Left kidney (tissue), 2 donors: ENCODE results near the gene TXLNB. TPM values are rescaled to one million over a fixed set of nuclear protein-coding genes. Genes with fewer than 3 reads are reported as not detected.
"Not testable (repeated sequence)": the region's sequence is repeated elsewhere in the genome, so short reads cannot be mapped to it uniquely, and the experiment has no call there.

ENCODE experiments used
- DNase-seq: peaks from one replicate; pipeline ENCODE4 v3.0.0-alpha.2; 2013
- polyA plus RNA-seq: library from polyadenylated mRNA; unstranded; fragments of 120-200 nt; gene quantifications from one replicate; pipeline ENCODE4 v1.2.1, GENCODE V29; 2013; ENCODE audit not compliant: insufficient read length

Gene TXLNB
- polyA plus RNA-seq, 1 donor: 2.7 TPM

DNA sequence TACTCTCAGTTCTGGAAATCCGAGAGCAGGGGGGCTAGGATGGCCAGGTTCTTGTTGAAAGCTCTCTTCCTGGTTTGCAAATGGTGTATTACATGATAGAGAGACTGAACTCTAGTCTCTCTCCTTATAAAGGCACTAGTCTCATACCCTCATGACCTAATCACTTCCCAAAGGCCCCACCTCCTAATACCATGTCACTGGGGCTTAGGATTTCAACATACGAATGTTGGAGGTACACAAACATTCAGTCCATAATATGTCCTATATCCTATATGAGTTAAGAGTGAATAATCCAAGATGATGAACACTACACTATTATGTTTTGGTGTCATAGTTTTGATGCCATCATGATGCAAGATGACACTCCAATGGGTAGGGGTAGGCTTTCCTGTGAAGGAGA is 20.0 kb upstream of the TXLNB start:
- DNase-seq: no peak

DNA sequence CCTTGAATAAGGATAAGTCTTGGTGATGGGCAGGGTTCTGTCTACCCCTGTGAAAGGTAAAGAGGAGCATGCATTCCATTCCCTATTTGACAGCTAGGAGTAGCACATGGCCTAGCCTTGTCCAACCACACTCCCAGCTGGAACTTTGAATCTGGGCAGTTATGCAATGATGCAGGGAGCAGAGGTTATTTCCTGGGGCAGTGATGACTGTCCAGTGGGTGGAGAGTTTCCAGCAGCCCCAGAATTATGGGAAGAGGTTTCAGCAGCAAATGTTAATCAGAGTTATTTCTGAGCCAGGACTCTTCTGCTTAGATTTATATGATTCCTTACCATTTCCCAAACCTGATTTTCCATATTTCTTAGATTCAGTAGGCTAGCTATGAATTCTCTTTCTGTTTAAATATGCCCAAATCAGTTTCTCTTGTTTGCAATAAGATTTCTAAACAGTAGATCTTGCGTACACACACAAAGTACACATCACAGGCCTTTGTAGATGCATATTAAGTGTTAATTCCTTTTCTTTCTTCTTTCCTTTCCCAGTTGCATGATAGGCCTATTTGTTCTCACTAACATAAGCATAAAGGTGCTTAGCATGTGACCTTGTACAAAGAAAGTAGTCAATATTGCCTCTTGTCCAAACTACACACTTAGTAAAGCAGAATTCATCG is 17.3 kb upstream of the TXLNB start:
- DNase-seq: no peak

DNA sequence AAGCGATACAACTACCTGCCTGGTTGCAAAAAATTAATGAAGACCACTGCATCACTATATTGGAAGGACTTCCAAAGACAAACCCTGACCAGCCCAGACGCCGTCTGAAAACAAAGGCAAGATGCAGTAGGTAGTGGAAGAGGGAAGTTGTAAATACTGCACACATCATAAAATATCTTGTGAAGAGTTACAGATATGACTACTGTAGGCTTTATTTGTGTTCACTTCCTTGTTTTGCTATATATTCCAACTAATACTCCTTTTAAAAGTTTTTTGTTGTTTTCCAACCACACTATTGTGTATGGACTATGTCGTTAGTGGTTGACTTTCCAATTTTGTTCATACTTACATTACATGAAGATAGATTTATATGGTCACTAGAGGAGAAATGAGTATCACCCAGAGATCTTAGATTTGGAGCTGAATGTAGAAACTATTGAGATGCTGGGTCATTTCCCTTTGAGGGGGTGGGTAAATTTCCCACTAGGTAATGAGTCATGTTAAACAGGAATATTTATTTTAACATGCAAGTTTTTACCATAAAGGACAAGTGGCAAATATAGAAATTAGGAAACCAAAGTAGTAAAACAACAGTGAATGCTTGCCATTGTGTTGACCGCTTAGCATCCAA is 16.6 kb upstream of the TXLNB start:
- DNase-seq: no peak

DNA sequence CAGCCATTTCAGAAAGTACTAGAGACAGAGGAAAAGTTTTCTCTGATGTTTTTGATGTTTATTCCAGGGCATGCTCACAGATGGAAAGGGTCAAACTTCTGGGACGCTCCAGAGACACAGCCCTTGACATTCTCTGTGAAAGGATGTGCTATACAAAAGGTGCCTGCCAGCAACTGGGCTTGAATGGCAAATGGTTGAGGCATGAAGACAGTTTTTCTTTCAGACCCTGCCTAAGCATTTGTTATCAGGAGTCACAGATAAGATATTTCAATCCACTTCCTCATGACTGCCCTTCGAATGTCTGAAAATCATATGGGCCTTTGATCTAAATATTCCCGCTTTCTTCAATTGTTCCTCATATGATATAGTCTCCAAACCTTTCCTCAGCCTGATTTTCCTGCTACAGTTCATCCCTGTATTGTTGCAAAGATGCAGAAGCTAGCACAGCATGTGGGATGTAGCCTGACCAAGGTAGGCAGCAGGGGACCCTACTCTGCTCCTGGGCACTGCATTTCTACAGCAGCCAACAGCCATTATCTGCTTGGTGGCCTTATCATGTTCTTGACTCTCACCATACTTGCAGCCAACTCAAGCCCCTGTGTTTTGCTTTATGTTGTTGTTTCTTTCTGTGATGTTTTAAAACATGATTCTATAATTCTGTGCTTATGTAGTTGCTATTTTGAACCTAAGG is 14.6 kb upstream of the TXLNB start:
- no peak for DNase-seq

DNA sequence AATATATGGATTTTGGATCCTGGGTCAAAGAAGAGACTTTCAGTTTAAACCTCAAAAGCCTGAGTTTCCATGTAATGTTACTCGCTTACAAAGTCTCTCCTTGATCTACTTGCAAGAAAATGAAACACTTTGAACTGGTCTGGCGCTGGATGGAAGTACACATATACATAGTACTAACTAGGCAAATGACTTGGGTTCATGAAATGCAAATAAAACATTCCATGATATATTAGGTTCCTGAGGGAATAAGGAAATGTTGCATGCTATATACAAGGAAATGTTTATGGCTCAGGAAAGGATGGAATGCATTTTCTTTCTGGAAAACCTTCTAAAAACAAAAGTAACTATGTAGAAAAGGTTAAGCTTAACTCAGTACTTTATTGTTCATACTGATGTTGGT is 11.4 kb upstream of the TXLNB start:
- DNase-seq: no peak

DNA sequence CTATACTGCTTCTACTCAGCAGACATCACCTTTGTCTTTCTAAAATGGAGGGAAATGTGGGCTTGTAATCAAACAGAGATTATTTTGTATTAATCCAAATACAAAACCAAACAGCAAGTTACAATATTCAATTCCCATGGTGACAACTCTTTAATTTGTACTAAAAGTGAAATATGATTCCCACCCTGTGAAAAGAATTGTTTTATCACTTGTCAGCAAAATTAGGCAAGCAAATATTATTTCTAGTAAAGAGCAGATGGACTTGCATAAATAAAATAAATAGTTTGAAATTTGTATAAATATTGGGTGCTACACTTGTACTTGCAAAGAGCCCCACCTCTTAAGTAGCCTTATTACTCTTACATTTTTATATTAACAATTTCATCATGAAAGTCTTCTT is 6.1 kb upstream of the TXLNB start:
- DNase-seq: no peak

DNA sequence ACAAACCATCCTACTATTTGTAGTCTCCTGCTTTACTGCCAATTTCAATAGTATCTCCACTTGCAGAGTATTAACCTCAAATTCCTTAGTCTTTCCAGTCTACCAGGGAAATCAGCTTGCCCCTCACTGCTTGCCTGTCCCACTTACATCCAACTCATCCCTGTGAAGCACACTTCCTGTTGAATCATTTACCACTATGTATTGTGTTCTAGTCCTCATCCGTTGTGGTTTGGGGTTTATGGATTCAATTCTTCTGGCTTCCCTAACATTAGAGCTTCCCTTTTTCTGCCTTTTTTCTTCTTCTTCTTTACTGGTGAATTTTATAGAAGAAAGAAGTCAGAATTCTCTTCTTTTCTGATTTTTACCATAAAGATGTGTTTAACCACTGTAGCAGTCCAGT is 5.1 kb upstream of the TXLNB start:
- no peak for DNase-seq

DNA sequence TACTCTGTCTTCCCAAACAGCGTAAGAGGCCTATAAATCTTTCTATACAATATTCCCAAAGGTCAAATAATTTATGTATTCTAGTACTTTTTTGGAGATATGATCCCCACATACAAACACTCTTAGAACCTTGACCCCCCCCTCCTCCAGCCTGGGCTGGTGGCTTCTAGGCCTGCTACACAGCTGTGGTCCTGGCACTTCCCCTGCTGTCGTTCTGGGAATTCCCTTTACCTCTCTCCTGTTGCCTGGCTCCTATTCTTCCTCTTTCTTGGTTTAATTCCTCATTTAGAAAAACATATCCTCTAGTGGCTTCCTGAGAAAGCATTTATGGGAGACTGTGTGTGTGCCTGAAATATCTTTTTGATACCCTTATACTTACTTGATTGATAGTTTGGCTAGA is 4.1 kb upstream of the TXLNB start:
- no peak for DNase-seq

DNA sequence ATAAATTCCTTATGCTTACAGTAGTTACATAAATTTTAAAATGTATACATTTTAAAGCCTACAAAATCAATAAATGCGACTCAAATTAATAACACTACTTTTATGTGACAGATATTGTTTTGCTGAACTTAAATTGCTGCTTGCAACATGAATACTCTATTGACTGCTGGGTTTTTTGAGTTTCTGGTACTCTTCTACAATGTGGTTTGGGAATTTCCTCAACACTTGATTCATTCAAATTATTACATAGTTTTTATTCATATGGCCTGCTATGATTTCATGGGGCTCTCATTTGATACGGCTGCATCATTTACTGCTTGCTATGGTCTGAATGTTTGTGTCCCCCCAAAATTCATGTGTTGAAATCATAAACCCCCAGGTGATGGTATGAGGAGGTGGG is 2.3 kb upstream of the TXLNB start:
- DNase-seq: no peak

DNA sequence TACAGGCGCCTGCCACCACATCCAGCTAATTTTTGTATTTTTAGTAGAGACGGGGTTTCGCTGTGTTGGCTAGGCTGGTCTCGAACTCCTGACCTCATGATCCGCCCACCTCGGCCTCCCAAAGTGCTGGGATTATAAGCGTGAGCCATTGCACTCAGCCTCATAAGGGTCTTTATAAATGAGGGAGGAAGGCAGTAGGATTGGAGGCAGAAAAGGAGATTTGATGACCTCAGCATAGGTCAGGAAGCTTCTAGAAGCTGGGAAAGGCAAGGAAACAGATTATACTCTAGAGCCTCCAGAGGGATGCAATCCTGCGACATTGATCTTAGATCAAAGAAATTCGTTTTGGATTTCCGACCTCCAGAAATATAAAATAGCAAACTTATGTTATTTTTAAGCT is 1.4 kb upstream of the TXLNB start:
- not testable (repeated sequence) for DNase-seq

DNA sequence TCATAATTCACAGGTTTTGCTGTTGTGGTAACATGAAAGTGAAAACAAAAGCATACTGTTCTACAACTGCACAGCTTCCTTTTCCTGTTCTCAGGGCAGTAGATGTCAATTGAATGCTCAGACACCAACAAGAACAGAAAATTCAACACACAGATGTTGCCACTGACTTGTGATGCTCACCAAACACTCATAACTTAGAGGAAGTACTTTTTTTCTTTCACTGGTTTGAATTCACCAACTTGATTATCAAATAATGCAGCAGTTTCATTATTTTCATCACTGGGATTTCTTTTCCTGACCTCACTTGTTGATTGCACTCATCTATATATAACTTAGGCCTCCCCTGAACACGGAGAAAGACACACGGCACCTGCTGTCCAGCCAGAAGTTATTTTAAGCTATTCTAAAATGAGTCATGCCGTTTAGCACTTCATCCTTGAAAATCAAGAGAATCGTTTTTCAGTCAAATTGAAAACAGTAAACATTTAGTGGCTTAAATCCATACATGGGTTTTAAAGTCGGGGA is 949 bp downstream of the TXLNB start:
- DNase-seq: peak; percentile 15

DNA sequence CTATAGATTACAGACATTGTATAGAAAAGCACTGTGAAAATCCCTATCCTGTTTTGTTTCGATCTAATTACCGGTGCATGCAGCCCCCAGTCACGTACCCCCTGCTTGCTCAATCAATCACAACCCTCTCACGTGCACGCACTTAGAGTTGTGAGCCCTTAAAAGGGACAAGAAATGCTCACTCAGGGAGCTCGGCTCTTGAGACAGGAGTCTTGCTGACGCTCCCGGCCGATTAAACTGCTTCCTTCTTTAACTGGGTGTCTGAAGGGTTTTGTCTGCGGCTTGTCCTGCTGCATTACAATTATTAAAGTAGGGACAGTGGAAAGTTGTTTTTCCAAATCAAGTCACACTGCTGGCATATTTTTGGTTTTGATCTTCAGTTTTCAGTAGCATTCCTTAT is 2.6 kb downstream of the TXLNB start:
- no peak for DNase-seq

DNA sequence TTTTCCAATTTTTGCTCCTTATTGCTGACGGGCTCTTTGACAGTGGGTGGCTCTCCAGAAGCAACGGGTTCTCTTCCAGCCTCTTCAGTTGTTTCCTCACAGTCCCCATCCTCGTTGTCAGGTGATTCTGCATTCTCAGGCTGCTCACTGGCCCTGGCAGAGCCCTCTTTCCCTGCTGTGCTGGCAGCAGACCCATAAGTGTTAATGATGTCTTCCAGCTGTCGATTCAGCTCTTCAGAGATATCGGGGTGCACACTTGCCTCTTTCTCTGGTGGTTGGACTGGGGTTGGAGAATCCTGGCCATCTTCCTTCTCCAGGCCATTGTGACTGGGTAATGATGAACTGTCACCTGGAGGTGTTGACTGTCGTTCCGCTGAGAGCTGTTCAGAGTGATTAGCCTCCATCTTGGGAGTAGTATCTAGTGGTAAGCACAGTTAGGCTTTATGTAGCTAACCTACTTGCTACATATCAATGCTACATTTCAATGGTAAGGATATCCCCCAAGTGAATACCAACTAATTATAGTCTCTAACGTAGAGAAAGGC is 3.2 kb downstream of the TXLNB start:
- no peak for DNase-seq

DNA sequence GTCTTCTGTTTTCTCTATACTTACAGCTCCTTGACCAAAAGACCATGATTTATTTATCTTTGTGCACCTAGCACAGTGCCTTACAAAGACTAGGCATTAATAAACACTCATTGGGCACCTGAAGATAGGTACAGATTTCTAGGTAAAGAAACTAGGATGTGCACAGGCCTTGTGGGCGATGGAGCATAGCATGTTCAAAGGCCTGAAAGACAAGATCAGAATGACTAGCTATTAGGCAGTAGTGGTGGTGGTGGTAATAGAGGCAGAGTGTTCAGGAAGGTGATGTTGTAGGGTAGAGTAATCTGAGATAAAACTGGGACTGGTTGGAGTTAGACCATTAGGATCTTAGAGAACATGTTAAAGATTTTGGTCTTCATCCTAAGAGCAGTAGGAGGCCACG is 3.9 kb downstream of the TXLNB start:
- DNase-seq: no peak

DNA sequence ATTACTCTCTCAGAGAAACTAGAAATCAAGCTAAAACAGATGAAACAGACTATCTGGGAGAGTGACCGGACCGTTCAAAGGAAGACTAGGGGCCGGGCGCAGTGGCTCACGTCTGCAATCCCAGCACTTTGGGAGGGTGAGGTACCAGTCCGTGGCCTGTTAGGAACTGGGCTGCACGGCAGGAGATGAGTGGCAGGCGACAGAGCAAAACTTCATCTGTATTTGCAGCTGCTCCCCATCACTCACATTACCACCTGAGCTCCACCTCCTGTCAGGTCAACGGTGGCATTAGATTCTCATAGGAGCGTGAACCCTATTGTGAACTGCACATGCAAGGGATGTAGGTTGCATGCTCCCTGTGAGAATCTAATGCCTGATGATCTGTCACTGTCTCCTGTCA is 5.4 kb downstream of the TXLNB start:
- DNase-seq: not testable (repeated sequence)

DNA sequence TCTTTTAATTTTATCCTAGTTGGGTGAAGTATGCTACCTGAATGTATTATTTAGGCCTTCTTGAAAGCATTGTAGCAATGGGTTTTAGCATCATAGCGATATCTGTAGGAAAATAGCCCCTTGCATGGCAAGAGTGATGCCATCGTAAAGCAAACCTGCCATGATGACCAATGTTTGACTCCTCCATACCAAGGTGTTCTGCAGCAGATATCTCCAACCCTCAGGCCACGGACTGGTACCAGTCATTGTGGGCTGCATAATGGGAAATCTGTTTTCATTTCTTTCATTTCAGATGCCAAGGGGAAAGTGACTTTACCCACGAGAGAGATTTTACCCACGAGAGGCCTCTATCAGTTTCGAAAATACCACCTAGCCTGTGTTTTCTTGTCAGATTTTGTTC is 6.2 kb downstream of the TXLNB start:
- no peak for DNase-seq

DNA sequence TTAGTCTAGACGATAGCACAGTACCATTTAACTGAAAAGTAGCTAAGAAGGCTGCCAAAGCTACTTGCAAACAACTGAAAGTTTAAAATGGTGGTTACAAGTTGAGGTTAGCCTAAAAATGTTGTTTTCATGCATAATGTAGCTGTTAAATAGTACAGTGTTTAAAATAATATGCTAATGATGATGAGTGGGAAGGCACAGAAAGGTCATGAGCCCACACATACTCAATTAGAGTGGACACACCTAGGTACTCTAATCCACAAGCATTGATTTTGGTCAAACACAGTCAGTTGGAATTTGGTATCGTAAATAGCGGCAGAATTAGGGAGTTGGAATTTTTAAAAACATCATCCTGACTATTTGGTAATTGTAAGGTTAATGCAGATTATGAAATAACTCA is 7.0 kb downstream of the TXLNB start:
- no peak for DNase-seq

DNA sequence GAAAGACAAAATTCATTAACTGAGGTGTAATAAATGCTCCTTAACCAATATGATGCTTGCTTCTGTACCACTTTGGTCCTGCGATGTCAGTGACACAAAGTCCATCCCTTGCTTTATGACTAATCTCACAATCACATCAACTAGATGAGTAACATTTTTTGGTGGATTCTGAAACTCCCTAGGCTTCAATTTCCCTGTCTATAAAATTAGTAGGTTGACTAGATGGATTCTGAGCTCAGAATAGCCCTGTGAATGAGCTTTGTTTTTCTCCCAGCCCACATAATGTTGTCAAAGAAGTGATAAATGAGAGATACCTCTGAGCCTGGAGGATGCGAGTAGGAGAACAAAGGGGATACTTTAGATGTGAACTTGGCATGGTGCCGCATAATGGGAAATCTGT is 9.1 kb downstream of the TXLNB start:
- DNase-seq: no peak

DNA sequence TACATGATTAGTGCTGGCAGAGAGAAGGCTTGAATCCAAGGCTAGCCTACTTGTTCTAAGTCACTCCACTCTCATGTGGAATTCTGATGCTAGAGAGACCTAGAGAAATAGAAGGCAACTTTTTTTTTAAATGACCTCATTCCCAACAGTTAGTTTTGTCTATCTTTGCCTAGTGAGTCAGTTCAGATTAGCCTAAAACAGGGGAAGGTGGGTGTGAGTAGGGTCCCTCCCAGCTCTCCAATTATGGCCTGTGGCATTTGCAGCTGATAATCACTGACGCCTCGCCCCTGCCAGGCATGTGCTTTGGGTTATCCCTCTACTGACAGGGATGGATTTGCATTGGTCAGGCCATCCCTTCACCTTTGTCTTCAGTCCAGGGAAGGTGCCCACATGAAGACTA is 13.6 kb downstream of the TXLNB start:
- DNase-seq: no peak

DNA sequence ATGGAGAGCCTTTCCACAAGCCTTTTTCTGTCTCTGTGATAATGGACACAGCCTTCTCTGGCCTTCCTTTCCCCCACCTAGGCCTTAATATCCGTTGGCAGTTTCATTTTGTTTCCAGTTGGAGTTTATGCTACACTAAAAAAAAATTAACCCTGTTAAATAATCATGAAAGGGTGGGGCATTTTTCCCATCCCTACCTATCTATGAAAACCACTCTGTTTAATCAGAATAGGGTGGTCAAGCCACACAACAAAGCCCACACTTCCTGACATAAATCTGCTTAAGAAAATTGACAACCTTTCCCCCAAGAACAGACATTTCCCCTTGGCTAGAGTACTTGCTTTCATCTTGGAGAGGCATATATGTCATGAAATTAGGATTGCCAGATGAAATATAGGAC is 14.2 kb downstream of the TXLNB start:
- DNase-seq: no peak

DNA sequence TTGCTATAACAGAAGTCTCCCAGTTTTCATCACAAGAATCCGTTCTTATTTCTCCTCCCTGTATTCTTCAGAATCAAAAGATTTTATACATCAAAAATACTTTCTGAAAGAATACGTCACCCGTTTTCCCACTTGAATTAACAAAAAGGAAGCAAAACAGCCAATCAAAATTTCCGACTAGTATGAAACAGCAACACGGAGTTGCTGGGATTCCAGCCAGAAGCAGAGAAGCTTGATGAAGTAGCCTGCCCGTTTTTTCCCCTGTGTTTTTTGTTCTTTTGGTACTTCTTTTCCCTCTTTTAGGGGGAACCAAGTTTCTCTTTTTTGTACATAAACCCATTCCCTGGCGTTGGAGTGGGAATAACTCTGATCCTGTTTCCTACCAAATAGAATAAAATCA is 14.6 kb downstream of the TXLNB start:
- no peak for DNase-seq

DNA sequence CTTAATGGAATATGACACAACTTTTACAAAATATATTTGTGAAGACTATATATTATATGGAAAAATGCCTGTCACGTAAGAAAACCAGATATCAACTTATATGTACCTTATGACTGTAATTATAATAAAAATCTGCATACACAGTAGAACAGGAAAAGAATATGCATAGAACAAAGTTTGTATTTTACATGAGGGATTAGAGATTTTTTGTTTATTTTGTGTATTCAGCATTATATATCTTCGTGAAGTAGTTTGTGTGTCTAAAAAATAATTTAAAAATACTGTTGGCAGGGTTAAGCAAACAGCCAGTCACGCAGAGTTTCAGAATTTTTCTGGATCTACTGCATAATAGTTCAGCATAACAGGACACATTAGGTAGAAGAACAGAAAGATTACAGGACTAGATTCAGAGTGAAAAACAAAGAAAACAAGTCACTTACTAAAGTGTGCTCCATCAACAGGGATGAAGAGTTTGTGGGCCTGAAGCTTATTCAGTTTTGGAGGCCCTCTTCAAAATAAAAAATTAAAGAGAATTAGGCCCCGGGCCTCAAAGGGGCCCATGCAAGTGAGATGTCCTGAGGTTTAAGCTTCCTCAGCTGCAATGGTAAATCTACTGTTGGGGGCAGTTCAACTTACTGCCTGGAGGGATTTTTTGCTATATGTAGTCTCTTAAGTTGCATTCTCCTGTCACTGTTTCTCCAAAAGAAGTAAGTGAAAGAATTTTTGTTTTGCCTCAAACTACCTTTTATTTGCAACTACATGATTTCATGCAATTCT is 16.3 kb downstream of the TXLNB start:
- DNase-seq: no peak

DNA sequence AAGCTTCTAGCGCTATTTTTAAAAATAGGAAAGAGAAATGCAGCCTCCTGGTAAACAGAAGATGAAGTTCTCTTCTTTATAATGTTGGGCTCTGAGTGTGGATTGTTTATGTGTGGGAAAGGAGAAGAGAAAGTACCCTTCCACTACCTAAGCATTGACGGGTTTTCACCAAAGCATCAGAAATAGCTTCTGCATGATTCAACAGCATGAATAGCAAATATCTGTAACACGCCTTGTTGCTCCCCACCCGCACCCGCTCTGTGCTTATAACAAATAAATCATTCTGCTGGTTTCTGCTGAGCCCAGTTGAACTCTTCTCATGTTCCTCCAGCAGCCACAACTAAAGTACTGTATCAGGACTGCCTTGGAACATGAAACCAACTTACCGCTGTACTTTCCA is 20.7 kb downstream of the TXLNB start:
- DNase-seq: no peak
